Measurements from ENCODE around the gene DNAJC6.
"Not testable (repeated sequence)": the region's sequence is repeated elsewhere in the genome, so short reads cannot be mapped to it uniquely, and the experiment has no call there.

The DNAJC6 gene

DNA sequence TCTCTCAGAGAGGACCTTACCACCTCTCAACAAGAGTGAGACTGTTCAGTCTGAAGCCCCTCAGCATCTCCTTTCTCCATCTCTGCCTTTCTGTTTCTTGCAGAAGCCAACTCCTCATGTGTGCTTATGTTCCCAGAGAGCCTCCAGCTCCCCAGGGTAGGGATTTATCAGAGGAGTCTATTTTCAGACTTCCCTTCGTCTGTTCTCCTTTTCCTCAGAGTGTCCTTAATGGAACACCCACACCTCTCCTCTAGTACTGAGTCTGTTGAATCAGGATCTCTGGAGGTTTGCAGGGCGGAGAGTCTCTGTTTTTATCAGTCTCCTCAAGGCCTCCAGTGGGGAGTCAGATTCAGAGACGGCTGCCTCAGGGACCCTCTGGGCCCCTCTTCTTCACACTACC is 25.1 kb upstream of the DNAJC6 start:
- TF ChIP-seq, protein P1, sequence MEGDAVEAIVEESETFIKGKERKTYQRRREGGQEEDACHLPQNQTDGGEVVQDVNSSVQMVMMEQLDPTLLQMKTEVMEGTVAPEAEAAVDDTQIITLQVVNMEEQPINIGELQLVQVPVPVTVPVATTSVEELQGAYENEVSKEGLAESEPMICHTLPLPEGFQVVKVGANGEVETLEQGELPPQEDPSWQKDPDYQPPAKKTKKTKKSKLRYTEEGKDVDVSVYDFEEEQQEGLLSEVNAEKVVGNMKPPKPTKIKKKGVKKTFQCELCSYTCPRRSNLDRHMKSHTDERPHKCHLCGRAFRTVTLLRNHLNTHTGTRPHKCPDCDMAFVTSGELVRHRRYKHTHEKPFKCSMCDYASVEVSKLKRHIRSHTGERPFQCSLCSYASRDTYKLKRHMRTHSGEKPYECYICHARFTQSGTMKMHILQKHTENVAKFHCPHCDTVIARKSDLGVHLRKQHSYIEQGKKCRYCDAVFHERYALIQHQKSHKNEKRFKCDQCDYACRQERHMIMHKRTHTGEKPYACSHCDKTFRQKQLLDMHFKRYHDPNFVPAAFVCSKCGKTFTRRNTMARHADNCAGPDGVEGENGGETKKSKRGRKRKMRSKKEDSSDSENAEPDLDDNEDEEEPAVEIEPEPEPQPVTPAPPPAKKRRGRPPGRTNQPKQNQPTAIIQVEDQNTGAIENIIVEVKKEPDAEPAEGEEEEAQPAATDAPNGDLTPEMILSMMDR (IDR thresholded peaks at IDR 0.05; ENCODE audit: unreplicated experiment in 3 of 3) = no peak
- Mint-ChIP-seq H3K9me3 (no peaks in the 10 kb centered on the region), H3K27ac (no peak overlapping the region), H3K27me3 (ENCODE audit: low read depth) (no peaks in the 10 kb centered on the region), H3K4me3 (no peak overlapping the region), H3K36me3 (ENCODE audit: low read depth) (no peaks in the 10 kb centered on the region), H3K4me1 (peaks cover 5% of the 10 kb centered on the region)

DNA sequence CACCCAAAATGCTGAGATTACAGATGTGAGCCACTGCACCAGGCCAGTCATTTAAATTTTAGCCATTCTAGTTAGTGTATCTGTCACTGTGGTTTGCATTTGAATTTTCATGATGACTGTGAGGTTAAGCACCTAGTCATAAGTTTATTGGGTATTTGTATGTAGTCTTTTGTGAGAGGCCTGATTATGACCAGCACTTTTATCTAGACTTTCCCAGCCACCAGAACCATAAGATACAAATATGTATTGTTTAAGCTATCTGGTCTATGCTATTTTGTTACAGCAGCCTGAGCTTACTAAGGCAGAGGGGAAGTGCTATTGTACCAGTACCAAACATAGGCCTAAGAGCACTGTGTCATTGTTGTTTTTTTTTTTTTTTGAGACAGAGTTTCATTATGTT is 19.9 kb upstream of the DNAJC6 start:
- TF ChIP-seq, protein P1 (IDR thresholded peaks at IDR 0.05; ENCODE audit: unreplicated experiment in 3 of 3) = no peak
- no peaks in the 10 kb centered on the region for H3K36me3 Mint-ChIP-seq (ENCODE audit: low read depth)
- no peak overlapping the region for H3K27ac Mint-ChIP-seq
- no peak overlapping the region for H3K4me3 Mint-ChIP-seq
- H3K27me3 Mint-ChIP-seq (ENCODE audit: low read depth) = no peaks in the 10 kb centered on the region
- H3K9me3 Mint-ChIP-seq = no peaks in the 10 kb centered on the region
- H3K4me1 Mint-ChIP-seq = no peaks in the 10 kb centered on the region

DNA sequence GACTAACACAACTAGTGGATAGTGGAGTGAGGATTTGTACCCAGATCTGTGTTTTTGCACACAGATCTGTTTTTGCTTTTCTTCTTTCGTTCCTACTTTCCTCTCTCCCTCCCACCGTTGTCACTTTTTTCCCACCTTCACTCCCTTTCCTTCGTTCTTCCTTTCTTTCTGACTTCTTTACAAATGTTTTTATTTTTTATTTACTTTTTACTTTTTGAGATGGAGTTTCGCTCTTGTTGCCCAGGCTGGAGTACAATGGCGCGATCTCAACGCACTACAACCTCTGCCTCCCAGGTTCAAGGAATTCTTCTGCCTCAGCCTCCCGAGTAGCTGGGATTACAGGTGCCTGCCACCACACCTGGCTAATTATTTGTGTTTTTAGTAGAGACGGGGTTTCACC is 17.5 kb upstream of the DNAJC6 start:
- H3K27ac Mint-ChIP-seq; H3K4me3 Mint-ChIP-seq; H3K27me3 Mint-ChIP-seq (ENCODE audit: low read depth); H3K9me3 Mint-ChIP-seq; H3K4me1 Mint-ChIP-seq; H3K36me3 Mint-ChIP-seq (ENCODE audit: low read depth): not testable (repeated sequence)

DNA sequence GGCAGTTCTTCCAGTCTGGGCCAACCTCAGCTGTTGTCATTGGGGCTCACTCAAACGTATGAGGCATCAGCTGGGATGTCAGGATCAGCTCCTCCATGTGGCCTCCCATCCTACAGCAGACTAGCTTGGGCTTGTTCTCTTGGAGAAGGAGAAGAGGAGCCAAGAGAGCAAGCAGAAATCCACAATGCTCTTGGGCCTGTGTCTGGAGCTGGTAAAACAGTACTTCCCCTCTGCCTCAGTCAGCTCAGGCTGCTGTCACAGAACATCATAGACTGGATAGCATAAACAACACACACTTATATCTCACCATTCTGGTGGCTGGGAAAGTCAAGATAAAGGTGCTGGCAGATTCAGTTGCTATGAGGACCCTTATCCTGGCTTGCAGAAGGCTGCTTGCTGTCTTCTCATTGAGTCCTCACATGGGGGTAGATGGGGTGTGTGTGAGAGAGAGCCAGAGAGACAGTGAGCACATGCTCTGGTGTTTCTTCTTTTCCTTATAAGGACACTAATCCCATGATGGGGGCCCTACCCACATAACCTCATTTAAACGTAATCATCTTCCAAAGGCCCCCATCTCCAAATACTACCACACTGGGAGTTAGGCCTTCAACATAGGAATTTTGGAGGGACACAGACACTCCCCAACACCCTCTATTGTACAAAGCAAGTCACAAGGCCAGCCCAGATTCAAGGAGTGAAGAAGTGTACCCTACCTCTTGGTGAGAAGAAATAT is 16.3 kb upstream of the DNAJC6 start:
- H3K9me3 Mint-ChIP-seq = no peaks in the 10 kb centered on the region

DNA sequence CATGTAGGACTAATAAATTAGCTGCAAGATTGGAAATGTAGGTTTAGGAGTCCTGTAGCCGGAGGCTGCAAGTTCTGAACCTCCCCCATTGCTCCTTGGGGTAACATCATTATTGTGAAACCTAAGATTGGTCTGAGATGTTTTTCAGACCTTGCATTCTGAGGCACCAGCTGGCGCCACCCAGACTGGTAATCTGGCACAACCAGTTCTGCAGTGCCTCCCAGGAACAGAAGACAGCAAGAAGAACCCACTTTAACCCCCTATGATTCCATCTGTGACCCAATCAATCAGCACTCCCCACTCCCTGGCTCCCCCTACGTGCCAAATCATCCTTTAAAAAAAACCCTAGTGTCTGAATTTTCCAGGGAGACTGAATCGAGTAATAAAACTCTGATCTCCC is 11.6 kb upstream of the DNAJC6 start:
- H3K4me1 Mint-ChIP-seq = no peaks in the 10 kb centered on the region
- no peaks in the 10 kb centered on the region for H3K36me3 Mint-ChIP-seq (ENCODE audit: low read depth)
- H3K27me3 Mint-ChIP-seq (ENCODE audit: low read depth) = peaks cover 7% of the 10 kb centered on the region
- H3K27ac Mint-ChIP-seq = no peak overlapping the region
- no peak overlapping the region for H3K4me3 Mint-ChIP-seq
- no peaks in the 10 kb centered on the region for H3K9me3 Mint-ChIP-seq
- TF ChIP-seq, protein P1 (IDR thresholded peaks at IDR 0.05; ENCODE audit: unreplicated experiment in 3 of 3) = no peak

More for the DNA sequence above, 16.3 kb upstream of the DNAJC6 start:
- Mint-ChIP-seq H3K36me3 (ENCODE audit: low read depth) (no peaks in the 10 kb centered on the region), H3K4me1 (no peaks in the 10 kb centered on the region), H3K27ac (no peak overlapping the region), H3K27me3 (ENCODE audit: low read depth) (peaks cover 5% of the 10 kb centered on the region), H3K4me3 (no peak overlapping the region)
- TF ChIP-seq, protein P1 (IDR thresholded peaks at IDR 0.05; ENCODE audit: unreplicated experiment in 3 of 3) = no peak

DNA sequence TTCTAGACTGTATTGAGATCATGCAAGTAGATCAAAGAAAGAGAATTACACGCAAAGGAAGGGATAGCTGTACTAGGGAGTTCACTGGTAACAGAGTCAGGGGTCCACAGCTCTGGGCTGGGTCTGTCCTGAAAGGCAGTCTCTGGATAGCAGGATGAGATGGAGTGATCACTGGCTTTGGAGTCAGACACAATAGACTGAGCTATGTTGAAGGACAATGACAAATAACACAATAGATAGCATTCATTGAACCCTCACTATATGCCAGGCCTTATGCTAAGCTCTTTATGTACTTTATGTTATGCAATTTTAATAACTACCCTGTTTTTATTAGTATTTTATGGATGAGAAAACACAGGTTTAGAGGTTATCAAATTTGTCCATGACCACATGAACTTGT is 10.0 kb upstream of the DNAJC6 start:
- Mint-ChIP-seq H3K9me3 (no peaks in the 10 kb centered on the region), H3K27me3 (ENCODE audit: low read depth) (peaks cover 10% of the 10 kb centered on the region), H3K4me3 (no peak overlapping the region), H3K27ac (no peak overlapping the region), H3K36me3 (ENCODE audit: low read depth) (no peaks in the 10 kb centered on the region), H3K4me1 (no peaks in the 10 kb centered on the region)
- TF ChIP-seq, protein P1 (IDR thresholded peaks at IDR 0.05; ENCODE audit: unreplicated experiment in 3 of 3) = no peak

Data from nephron (organoid).